ENCODE data around the gene FAM83F.

FAM83F gene

GRCh38 chr22:40084246-40084645 is 89.5 kb downstream of the FAM83F start:
- TF ChIP-seq, protein P1, sequence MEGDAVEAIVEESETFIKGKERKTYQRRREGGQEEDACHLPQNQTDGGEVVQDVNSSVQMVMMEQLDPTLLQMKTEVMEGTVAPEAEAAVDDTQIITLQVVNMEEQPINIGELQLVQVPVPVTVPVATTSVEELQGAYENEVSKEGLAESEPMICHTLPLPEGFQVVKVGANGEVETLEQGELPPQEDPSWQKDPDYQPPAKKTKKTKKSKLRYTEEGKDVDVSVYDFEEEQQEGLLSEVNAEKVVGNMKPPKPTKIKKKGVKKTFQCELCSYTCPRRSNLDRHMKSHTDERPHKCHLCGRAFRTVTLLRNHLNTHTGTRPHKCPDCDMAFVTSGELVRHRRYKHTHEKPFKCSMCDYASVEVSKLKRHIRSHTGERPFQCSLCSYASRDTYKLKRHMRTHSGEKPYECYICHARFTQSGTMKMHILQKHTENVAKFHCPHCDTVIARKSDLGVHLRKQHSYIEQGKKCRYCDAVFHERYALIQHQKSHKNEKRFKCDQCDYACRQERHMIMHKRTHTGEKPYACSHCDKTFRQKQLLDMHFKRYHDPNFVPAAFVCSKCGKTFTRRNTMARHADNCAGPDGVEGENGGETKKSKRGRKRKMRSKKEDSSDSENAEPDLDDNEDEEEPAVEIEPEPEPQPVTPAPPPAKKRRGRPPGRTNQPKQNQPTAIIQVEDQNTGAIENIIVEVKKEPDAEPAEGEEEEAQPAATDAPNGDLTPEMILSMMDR (IDR thresholded peaks at IDR 0.05), result no peak
- H3K27ac ChIP-seq, result peak overlapping the region; percentile 16

DNA sequence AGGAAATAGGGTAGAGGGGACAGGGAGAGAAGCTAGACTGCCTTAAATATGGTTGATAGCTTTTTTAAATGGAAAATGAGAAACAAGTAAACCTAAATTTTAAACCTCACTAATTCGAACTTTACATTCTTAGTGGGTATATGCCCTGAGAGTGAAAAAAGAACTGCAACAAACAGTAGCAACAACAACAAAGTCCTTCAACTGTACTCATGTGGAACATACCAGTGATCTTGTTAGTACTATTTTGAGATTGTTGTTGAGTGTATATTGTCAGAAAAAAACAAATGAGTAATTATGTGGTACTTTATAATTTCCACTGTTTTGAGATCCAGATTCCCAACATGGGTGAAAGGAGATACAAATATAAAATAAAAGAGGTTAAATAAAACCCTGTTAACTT is 94.1 kb downstream of the FAM83F start:
- Histone ChIP-seq H3K27ac (no peak overlapping the region), H3K4me1 (ENCODE audit: control insufficient read depth in 1 of 2, insufficient read depth in 1 of 2, low read depth in 1 of 2, low read length in 1 of 2) (no peaks in the 10 kb centered on the region), H3K9me3 (no peaks in the 10 kb centered on the region), H3K27me3 (no peaks in the 10 kb centered on the region), H3K36me3 (no peaks in the 10 kb centered on the region), H3K4me3 (ENCODE audit: low read depth in 1 of 2, low read length in 1 of 2) (no peak overlapping the region)
- TF ChIP-seq, protein P1 (IDR thresholded peaks at IDR 0.05), result no peak

More at GRCh38 chr22:40084246-40084645, 89.5 kb downstream of the FAM83F start:
- no peaks in the 10 kb centered on the region for H3K36me3 ChIP-seq
- H3K4me3 ChIP-seq (ENCODE audit: low read depth in 1 of 2, low read length in 1 of 2), result no peak overlapping the region
- H3K9me3 ChIP-seq, result no peaks in the 10 kb centered on the region
- H3K27me3 ChIP-seq, result no peaks in the 10 kb centered on the region
- no peaks in the 10 kb centered on the region for H3K4me1 ChIP-seq (ENCODE audit: control insufficient read depth in 1 of 2, insufficient read depth in 1 of 2, low read depth in 1 of 2, low read length in 1 of 2)
